HG03460 (cell line): Measurements from ENCODE around the gene CACNA1H.
"Not testable (repeated sequence)": the region's sequence is repeated elsewhere in the genome, so short reads cannot be mapped to it uniquely, and the experiment has no call there.

ENCODE experiments used
- ATAC-seq: cut with Tn5 transposase; IDR thresholded peaks from one replicate; pipeline ENCODE4 v1.9.1; 2021; ENCODE audit not compliant: unreplicated experiment

The CACNA1H gene

DNA sequence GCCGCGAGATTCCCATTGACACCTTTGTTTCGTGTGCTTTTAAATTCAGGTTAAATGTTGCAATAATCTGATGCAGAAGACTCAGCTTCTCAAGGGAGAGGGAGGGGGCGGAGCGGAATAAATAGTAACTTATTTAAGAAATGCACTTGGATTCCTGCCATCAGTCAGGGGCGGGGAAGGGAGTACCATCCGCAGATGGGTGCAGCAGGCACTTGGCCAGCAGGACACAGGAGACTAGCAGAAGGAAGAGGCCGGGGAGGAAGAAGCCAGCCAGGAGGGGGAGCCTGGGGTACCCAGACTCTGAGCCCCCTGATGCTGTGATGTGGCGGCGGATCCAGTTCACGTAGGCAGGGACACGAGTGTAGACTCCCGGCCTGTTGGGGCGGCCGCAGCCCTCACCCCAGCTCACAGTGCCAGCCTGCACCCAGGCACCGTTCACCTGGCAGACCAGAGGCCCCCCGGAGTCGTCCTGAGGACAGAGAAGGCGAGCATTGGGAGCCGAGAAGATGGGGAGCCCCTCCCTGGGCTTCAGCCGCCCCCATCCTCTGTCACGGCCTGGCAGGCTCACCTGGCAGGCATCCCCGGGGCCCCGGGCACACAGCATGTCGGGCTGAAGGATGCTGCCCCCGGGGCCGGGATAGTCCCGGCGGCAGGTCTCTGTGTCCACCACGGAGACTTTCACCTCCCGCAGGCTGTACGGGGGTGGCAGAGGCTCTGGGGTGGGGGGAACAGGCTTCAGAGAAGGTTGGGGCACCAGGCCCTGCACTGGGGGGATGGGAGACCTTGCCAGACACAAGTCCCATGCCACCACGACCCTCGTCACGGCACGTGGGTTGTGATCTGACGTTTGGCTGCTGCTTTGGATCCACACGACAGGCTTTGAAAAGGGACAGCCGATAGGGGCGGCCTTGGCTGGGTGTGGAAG, 69.0 kb downstream of the CACNA1H start:
- no peak for ATAC-seq

DNA sequence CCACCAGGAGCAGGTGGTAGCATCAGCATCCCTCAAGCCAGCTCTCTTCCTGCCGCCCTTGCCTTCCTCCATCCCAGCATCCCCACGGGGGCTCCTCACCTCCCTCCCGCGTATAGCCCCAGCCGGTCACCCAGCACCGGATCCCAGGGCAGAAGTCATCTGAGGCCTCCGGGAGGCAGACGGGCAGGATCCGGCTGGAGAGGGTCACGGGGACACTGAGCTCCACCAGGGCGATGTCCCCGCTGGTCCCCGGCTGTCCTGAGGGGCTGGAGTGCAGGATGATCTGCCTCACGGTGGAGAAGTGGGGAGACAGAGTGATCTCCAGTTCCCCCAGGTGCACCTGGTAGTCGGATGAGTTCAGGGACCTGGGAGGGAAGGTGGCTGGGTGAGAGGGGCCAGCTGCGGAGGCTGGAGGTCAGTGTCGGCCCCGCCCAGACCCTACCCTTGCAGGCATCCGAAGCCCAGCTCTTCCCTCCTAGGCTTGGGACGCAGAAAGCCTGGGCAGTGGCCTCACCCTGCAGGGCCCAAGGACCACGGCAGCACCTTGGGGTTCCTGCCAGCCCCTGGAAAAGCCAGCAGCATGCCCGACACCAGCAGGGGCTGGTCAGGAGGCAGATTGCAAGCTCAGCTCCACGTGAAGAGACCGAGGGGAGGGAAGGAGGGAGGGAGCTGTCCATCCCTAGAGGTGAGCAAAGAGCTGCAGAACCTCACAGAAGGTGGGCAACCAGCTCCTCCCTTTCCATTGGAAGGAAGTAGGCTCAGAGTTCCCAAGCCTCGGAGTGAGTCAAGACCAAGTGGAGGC, 69.8 kb downstream of the CACNA1H start:
- no peak for ATAC-seq

DNA sequence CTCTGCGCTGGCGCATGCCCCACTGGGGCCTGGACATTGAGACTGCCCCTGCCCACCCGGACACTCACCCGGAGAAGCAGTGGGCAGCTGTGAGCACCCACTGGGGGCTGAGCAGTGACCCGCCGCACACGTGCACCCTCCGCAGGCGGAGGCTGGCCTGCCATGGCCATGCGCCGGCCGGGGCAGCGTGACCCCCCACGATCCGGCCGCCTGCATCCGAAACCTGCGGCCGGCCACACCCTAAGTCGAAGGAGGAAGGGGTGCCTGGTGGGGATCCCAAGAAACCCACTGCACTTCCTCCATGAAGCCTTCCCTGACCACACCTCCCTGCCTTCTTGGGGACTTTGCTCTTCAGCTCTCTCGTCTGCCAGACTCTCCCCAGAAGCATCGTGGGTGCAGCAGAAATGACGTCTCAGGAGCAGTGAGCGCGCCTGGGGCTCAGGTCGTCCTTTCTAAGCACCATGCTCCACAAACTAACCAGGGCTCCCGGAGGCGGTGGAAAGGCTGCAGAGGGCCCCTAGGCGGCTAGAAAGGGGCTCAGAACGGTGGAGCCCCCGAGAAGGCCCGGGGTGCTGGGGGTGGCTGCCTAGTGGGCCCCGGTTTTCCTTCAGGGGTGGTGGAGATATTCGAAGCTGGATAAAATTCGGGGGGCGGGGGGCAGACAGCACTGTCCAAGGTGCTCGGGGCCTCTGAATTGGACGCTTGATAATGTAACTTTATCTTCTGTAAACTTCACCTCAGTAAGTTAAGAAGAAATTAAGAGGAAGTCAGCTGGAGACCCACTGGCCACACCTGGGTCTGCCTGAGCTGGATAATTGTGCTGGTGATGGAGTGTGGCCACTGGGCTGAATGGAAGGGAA, 70.7 kb downstream of the CACNA1H start:
- ATAC-seq = no peak

DNA sequence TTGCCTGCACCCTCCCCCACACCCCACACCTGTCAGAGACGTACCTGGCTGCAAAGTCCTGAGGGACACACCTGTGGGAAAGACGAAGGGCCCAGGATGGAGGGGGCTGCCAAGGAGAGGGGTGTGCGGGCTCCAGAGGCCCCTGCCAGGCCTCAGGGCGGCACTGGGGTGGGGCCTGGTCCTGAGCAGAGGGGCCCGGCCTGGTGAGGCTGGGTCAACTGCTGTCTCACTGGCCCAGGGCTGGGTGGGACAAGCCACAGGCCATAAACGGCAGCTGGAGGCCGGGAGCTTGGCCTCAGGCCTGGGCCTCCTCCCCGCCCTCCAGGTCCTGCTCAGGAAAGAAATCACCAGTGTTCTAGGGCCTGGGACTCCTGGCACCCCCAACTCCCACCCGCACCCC, 71.7 kb downstream of the CACNA1H start:
- no peak for ATAC-seq

DNA sequence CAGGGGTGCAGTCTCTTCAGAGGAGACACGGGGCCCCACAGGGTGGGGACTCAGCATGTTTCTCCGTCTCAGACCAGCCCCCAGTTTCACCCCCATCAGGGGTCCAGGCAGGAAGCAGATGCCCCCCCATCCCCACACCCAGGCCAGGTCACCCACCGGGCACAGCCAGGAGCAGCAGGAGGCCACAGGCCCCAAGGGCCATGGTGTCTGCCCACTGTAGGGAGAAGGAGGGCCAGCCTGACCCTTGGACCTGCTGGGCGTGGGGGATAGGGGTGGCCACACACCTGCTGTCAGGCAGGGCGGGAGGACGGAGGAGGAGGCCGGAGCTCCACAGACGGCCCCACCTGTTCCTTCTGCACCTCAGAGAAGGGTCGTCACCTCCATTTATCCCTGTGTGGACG, 72.1 kb downstream of the CACNA1H start, which contains the start of gene TPSG1:
TPSG1 (minus strand) TSS at position 218 of the 401 bp plus-strand sequence; CDS start at position 202, 16 bp downstream.
- no peak for ATAC-seq

DNA sequence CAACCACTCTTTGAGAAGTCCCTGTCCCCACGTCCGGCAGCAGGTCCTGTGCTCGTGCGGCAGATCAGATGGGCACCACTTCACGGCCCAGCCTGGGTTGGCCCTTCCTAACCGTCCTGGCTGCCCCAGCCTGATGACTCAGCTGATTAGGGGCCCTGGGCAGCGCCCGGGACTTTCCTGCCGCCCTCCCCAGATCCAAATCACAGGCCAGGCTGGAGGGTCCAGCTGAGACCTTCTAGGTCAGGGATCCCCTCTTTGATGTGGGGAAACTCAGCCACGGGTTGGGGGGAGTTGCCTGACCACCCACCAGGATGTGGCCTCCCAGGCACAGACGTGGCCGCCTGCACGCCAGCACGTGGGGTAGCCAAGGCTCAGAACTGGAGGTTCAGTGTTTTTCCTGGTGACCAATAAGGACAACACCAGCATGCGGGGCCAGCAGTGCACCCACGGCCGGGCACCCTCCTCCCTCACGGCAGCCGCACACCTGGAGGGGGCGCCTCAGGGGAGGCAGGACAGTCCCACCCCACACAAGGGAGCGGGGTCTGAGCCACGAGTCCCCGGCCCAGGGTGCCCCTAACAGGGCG, 72.9 kb downstream of the CACNA1H start:
- not testable (repeated sequence) for ATAC-seq

DNA sequence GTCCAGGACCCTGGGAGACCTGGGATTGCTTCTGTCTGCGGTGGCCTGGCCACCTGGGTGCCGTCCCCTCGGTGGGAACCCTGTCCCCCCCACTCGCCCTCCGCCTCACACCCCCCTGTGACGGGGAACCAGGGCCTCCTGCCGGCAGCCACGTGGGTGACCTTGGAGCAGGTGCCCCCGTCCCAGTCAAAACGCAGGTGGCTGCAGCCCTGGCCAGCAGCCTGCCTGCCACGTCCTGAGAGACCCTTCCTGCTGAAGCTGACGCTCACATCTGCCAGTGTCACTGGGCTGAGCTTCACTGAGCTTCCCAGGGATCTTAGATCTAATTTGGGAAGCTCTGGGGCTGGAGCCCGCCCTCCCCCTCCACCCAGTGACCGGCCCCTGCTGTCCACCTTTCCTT, 73.8 kb downstream of the CACNA1H start:
- ATAC-seq = not testable (repeated sequence)

DNA sequence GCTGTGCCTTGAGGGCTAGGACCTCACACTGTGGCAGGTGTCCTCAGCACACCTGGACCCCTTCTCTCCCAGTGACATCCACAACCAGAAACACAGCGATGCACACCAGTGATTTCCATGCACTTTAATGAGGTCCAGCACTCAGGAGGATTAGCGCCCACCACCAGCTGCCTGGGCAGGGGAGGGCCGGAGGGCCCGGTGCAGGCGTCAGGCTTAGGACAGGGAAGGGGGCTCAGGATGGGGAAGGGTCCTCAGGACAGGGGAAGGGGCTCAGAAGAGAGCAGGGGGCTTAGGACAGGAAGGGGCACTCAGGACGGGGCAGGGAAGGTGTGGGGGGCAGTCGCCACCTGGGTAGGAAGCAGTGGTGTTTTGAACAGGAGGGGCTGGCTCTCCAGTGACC, 75.3 kb downstream of the CACNA1H start:
- not testable (repeated sequence) for ATAC-seq

DNA sequence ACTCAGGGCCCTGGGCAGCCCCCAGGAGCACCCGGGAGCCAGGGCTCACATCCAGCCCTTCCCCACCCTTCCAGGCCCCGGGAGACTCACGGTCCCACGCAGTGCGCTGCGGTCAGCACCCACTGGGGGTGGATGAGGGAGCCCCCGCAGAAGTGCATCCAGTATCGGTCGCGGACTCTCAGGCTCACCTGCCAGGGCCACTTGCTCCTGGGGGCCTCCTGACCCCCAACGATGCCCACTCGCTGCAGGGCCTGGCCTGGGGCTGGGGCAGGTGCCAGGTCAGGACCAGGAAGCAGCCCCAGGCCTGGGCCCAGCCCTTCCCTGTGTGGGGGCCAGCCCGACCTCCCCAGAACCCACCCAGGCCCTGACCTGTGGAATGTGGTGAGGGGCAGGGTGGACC, 76.6 kb downstream of the CACNA1H start:
- not testable (repeated sequence) for ATAC-seq

DNA sequence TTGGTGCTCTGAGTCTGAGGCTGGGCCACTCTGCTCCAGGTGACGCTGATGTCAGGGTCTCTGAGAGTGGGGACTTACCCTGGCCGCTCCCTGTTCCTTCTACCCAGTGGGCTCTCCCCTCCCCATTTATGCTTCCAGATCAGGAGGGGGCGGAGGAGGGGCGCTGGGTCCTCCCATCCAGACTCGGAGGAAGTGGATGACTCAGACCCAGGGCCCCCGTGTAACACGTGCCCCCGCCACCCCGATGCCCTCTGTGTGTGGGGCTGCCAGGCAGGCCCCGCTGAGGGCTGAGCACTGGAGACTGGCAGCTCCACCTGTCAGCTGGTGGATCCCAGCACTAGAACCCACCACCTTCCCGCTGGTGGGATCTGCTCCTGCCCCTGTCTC, 77.2 kb downstream of the CACNA1H start, which contains the start of gene TPSB2:
TPSB2 (minus strand) TSS at position 101 of the 387 bp plus-strand sequence. CDS start 233 bp downstream, outside the sequence.
- not testable (repeated sequence) for ATAC-seq

DNA sequence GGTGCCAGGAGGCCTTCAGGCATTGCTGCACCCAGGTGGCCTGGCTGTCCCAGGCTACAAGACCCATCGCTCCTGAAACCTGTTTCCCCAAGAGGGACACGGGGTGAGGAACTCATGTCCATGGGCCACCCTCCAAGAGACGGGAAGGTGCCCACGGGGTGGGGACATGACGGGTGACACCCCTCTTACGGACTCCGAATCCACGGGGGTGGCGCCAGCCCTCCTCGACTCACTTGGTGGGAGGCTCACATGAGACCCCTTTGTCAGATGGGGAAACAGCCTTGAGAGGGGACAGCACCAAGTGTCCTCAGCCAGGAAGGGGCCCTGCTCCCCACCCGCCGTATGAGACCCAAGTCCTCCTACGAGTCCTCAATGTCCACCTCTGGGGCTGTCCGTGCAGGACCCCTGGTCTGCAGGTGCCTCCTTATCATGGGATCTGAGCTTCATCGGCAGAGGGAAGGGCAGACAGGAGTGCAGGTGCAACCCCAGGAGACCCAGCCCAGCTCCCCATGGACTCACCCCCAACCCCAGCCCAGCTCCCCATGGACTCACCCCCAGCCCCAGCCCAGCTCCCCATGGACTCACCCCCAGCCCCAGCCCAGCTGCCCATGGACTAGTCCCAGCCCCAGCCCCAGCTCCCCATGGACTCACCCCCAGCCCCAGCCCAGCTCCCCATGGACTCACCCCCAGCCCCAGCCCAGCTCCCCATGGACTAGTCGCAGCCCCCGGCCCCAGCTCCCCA, 77.7 kb downstream of the CACNA1H start:
- not testable (repeated sequence) for ATAC-seq

DNA sequence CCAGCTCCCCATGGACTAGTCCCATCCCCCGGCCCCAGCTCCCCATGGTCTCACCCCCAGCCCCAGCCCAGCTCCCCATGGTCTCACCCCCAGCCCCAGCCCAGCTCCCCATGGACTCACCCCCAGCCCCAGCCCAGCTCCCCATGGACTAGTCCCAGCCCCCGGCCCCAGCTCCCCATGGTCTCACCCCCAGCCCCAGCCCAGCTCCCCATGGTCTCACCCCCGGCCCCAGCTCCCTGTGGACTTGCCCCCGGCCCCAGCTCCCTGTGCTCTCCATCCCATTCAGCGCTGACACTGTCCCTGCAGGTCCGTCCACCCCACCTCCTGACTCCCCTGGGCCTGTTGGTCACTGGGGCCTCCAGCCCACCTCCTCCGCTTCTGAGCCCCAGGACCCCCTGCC, 78.4 kb downstream of the CACNA1H start:
- ATAC-seq = not testable (repeated sequence)

DNA sequence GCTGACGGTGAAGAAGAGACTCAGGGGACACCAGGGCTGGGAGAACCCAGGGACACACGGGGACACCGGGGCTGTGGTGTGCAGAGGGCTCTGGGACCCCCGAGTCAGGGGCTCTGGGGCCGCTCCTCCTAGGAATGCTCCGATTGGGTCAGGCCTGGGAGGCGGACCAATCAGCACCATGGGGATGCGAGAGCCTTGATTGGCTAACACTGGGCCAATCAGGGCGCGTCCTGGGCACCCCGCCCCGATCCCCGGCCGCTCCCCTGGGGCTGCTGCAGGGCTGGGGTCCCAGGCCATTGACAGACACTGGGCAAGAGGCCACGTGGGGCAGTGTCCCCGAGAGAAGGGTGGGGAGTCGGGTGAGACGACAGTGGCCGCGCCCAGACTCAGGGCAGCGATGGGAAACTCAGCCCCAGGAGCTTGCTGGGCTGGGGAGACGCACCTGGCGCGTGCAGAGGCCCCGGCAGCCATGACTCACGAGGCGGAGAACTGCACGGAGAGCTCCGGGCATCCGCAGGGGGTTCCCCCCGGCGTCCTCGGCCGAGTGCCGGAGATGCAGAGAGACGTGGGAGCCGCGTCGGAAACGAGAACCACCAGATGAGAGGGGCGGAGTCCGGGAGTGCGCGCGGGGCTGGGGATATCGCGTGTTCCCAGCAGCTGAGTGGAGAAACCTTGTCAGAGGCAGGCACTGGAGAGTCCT, 79.3 kb downstream of the CACNA1H start:
- ATAC-seq = not testable (repeated sequence)

DNA sequence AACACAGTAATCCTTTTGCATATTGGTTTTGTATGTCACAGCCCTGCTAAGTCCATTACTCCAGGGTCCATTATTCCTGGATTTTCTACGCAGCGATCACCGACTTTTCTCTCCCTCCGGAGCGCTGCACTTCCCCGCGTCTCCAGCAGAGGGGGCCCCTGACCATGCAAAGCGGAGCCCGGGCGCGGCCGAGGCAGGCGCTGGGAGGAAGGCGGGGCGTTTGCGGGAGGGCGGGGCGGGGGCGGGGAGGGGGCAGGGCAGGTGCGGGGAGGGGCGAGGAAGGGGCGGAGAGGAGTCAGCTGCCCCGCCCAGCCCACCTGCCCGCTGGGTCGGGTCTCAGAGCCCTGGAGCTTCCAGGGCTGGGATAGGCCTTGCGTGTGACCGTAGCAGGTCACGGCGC, 83.8 kb downstream of the CACNA1H start:
- ATAC-seq = not testable (repeated sequence)

DNA sequence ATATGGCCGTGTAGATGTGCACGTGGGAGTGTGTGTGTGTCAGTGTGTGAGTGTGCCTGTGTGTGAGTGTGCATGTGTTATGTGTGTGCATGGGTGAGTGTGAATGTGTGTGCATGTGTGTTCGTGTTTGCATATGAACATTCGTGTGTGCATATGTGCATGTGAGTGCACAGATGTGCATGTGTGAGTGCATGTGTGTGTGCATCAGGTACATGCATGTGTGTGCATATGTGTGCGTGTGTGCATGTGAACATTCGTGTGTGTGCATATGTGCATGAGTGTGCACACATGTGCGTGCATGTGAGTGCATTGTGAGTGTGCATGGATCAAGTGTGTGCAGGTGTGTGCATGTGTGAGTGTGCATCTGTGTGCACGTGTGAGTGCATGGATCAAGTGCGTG, 85.1 kb downstream of the CACNA1H start:
- no peak for ATAC-seq

DNA sequence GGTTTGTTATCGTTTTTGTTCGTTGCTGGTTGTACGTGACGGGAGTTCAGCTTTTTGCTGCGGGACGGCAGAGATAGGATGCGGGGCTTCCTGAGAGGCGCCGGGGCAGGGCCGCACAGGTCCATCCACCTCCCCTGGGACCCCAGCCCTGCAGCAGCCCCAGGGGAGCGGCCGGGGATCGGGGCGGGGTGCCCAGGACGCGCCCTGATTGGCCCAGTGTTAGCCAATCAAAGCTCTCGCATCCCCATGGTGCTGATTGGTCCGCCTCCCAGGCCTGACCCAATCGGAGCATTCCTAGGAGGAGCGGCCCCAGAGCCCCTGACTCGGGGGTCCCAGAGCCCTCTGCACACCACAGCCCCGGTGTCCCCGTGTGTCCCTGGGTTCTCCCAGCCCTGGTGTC, 86.0 kb downstream of the CACNA1H start:
- not testable (repeated sequence) for ATAC-seq

DNA sequence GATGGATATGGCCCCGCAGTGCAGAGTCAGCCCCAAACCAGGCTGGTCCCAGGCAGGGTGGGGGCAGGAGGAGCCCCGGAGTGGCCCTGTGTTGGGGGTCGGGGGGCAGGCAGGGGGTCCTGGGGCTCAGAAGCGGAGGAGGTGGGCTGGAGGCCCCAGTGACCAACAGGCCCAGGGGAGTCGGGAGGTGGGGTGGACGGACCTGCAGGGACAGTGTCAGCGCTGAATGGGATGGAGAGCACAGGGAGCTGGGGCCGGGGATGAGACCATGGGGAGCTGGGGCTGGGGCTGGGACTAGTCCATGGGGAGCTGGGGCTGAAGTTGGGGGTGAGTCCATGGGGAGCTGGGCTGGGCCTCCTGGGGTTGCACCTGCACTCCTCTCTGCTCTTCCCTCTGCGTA, 86.7 kb downstream of the CACNA1H start:
- ATAC-seq = not testable (repeated sequence)

DNA sequence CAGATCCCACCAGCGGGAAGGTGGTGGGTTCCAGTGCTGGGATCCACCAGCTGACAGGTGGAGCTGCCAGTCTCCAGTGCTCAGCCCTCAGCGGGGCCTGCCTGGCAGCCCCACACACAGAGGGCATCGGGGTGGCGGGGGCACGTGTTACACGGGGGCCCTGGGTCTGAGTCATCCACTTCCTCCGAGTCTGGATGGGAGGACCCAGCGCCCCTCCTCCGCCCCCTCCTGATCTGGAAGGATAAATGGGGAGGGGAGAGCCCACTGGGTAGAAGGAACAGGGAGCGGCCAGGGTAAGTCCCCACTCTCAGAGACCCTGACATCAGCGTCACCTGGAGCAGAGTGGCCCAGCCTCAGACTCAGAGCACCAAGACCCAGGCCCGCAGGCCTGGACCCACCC, 87.5 kb downstream of the CACNA1H start, which contains the start of gene TPSAB1:
TPSAB1 (plus strand) TSS at position 270 of the 400 bp plus-strand sequence. CDS start 234 bp downstream, outside the sequence.
- ATAC-seq = not testable (repeated sequence)

DNA sequence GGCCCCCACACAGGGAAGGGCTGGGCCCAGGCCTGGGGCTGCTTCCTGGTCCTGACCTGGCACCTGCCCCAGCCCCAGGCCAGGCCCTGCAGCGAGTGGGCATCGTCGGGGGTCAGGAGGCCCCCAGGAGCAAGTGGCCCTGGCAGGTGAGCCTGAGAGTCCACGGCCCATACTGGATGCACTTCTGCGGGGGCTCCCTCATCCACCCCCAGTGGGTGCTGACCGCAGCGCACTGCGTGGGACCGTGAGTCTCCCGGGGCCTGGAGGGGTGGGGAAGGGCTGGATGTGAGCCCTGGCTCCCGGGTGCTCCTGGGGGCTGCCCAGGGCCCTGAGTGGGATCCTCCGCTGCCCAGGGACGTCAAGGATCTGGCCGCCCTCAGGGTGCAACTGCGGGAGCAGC, 88.2 kb downstream of the CACNA1H start:
- ATAC-seq = not testable (repeated sequence)
